HG02884 (cell line): Measurements from ENCODE around the gene ADAMTSL1.

Source experiments
- ATAC-seq: cut with Tn5 transposase; IDR thresholded peaks from one replicate; pipeline ENCODE4 v1.9.1; 2021; ENCODE audit warnings: mild to moderate bottlenecking, moderate library complexity; ENCODE audit not compliant: unreplicated experiment

The ADAMTSL1 gene

GRCh38 chr9:18601026-18601425 is 127.1 kb downstream of the ADAMTSL1 start:
- no peak for ATAC-seq

DNA sequence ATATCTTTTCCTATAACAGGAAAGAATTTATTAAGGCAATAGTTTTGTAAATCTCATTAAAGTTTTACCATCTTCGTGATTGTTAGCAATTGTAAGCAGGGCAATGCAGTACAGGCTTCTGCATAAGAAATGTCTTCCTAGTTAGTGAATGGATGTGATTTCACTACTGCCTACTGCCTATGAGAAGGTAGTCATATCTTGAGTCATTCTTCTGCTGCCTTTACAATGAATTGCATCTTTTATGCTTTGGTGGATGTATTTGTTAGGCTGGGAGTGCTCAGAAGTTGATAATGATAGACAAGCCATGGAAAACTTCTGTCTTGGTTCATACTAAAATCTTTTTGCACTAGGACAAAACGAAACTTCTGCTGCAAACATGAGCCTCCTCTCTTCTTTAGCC is 128.0 kb downstream of the ADAMTSL1 start:
- ATAC-seq: no peak

DNA sequence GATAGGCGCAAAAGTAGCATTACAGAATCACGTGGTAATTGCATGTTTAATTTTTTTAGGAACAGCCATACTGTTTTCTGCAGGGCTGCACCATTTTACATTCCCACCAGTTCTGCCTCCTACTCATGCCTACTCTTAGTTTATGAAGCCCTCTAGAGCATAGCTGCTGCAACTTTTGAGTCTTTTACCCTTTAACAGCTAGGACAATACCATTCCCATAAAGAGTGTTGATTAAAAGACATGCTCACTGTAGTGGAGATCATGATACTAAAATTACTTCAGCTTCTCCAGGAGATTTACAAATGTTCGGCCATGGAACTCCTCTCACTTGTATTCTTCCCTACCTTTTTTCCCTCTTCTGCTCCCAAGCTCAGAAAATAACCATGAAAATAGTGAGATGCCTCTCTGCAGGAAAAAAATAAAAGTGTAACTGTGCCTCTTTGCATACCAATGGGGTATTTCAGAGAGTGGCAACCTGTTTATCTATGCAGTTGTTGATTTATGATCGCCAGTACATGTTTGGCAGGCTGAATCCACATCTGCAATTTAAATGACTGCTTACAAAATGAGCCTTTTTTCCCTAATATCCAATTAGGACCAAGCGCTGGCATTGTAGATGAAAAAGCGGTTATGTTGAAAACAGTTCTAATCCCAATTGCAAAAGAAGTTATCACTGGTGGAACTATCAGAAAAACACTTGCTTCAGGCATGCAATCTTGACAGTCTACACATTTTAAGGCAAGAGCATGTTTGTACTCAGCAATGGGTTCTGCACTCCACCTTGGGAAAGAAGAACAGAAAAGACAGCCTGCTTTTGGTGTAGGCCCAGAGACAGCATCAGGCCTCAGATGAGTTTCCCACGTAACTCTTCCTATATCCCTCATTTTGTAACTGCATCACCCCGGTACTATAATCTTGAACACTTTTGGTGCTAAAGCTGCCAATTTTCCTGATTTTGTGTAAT is 131.1 kb downstream of the ADAMTSL1 start:
- ATAC-seq: no peak

DNA sequence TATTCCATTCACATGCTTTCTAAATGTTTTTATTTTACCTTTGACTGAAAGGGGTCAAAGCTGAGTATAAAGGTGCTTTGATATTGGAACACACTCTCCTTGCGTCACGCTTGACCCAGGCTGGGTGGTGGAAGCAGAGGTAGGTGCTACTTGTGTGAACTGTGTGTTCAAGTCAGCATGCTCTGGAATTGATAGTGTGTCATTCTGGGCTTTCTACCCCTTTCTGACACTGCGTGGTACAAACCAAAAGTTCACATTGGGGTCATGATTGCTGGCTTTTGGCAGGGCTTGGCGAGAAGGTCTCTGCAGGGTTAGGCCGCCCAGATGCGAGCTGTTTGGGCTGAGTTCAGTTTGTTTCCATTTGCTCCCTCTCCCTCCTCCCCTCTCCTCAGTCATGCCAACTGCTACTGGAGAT is 131.8 kb downstream of the ADAMTSL1 start:
- ATAC-seq: no peak

DNA sequence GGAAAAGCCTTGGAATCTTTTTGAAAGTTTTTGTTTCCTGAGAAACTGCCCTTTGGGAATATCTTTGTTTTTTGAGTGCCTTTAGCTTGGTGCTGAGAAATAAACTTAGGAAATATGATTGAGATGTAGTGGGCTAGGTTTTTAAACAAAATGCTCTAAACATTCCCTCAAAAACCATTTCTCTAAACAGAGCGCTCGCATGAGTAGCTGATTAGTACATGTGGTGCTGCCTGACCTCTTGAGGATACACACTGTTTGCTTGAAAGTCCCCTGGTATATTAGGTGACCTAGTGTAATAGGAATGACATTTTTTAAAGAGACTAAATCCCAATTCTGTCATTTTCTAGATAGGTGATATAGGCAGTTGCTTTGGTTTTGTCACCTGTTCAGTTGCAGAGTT is 132.3 kb downstream of the ADAMTSL1 start:
- no peak for ATAC-seq

DNA sequence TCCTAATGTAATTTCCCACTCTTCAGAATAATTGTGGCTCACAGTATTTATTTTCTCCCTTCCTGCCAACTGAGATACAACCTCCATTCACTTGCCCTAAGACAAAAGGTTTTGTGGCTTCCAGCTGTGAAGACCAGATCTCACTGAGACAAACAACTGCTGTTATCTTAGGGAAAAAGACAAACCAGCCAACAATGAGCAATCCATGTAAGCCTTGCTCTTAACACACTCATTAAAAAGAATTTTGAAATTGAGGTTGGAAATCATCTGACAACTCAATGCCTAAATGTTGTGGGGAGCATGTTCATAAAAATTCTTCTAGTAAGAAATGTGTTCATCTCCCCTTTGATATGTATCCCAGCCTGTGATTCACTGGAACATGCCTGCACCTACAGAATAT is 132.9 kb downstream of the ADAMTSL1 start:
- ATAC-seq: no peak

GRCh38 chr9:18608371-18608770 is 134.4 kb downstream of the ADAMTSL1 start:
- ATAC-seq: no peak

DNA sequence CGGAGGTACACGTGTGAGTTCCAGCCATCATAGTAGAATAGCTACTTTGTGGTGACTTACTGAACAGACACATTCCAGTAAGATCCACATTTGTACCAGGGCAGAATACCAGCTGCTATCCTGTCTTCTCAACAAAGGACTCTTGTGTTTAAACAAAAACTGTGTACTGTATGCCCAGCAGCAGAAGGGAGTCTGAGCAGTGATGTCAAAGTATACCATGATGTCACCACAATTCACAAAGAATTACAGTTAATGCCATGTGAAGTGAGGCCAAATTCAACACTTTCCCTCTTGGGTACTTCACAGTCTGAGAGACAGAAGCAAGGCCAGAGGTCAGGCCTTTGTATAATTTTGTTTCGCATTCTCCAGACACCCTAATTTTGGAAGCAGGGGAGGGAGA is 137.0 kb downstream of the ADAMTSL1 start:
- no peak for ATAC-seq

GRCh38 chr9:18611971-18612370 is 138.0 kb downstream of the ADAMTSL1 start:
- ATAC-seq: no peak

GRCh38 chr9:18614116-18614515 is 140.2 kb downstream of the ADAMTSL1 start:
- ATAC-seq: no peak

DNA sequence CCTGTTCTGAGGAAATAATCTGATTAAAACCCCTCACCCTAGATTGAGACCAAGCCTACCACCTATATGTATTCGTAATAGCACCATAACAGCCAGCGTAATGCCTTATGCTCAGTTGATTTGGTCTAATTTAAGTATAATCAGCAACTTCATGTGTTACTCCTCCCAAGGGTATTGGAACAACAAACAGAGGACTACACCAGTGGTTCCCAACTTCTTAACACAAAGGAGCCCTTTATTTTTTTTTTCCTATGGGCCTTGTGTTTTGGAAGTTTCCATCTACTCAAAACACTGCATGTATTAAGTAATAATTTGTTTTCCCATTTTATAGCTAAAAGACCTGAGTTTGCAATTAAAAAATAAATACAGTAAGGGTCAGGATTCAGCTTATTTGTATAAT is 140.7 kb downstream of the ADAMTSL1 start:
- ATAC-seq: no peak

DNA sequence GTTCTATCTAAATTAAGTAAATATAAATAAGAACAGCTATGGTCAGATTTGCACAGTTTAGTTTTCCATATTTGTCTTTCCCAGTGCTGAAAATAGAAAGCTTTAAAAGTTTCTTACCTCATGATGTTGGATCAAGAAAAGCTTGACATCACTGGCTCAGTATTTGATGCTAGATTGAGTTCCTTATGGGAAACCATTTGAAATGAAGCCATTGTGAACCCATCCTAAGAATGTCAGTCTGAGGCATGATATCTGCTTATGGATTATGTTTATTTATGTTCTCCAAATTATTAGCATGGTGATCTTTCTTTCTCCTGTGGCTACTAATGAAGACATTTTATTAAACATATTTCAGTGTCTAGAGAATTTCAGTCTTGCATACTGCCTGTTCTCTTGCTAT is 143.0 kb downstream of the ADAMTSL1 start:
- ATAC-seq: no peak

- ATAC-seq: no peak
Measured at GRCh38 chr9:18617759-18618158, 143.8 kb downstream of the ADAMTSL1 start.

- ATAC-seq: no peak
Measured at GRCh38 chr9:18618862-18619261, 144.9 kb downstream of the ADAMTSL1 start.

DNA sequence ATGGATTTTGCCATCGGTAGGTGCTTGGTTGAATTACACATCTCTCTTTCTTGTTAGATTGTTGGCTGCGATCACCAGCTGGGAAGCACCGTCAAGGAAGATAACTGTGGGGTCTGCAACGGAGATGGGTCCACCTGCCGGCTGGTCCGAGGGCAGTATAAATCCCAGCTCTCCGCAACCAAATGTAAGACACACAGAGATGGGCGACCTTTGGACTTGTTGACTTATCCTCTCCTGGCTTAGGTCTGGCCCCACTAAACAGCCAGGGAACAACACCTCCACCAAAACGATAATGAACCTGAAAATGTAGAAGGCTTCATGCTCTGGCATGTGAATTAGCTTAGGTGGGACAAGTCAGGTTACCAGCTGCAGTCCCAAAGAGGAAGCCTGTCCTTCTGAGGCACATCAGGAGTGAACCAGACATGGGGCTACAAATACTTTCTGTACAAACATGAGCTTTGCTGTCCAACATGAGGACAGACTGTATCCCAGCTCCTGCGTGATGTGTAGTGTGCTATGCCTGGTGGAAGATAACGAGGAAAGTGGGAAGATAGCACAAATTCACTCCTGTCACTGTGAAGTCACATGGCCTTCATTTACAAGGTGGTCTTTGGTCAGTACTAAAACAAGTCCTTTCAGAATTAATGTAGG is 148.4 kb downstream of the ADAMTSL1 start:
- no peak for ATAC-seq

GRCh38 chr9:18623221-18624079 is 149.5 kb downstream of the ADAMTSL1 start:
- ATAC-seq: no peak

DNA sequence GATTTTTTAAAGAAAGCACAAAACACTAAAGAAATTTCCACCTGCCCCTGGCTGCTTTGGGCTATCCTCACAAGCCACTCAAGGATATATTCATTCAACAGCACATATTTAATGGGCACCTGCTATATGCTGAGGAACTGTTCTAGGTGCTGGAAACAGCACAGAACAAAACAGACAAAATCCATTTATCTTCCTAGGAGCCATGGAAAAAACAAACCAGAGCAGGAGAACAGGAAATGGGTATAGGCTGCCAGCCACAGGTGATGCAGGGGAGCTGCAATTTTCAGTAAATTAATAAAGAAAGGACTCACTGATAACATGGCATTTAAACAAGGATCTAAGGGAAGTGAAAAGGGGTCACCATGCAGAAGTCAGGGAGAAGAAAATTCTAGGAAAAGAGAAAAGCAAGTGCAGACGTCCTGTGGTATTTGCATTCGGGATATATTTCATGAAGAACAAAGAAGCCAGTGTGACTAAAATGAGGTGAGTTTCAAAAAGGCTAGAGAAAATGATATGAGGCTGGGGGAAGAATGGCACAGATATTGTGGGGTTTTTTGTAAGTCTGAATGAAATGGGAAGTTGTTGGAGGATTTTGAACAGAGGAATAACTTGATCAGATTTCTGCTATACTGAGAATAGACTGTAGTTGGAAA is 152.2 kb downstream of the ADAMTSL1 start:
- ATAC-seq: no peak

- ATAC-seq: no peak
Measured at GRCh38 chr9:18629136-18629535, 155.2 kb downstream of the ADAMTSL1 start.

- ATAC-seq: no peak
Measured at GRCh38 chr9:18632632-18633403, 158.9 kb downstream of the ADAMTSL1 start.

DNA sequence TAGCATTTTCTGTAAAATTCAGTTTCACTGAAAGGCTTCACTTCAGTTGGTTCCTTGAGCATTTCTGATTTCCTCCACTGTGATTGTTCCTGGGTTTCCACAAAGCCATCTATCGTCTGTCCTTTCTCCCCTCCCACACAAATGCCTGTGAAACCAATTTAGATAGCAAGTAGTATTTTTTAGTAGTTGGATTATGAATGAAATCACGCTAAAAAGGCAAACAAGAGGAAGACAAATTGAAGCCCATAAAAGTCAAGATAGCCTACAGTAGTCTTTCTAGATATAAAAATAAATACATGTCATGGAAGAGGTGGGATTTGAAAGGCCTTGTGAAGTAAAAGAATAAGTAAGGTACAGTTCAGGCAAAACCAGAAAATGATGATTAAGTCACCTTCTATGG is 162.8 kb downstream of the ADAMTSL1 start:
- no peak for ATAC-seq
